BJ (cell line): ENCODE data around the gene SF3B2. TPM values are rescaled to one million over a fixed set of nuclear protein-coding genes. Genes with fewer than 3 reads are reported as not detected.

Experiments
- CTCF ChIA-PET: fragments of 350-600 bp; formaldehyde crosslinking; extraction: SDS; loops from one replicate; lab custom pipeline; 2021; ENCODE audit warnings: antibody characterized with exemption, inconsistent platforms; lab: Yijun Ruan, JAX
- POLR2A ChIA-PET: fragments of 300-600 bp; sonication (Branson Sonifier 250); formaldehyde crosslinking; extraction: SDS; loops from one replicate; lab custom pipeline; 2021; ENCODE audit warnings: antibody characterized with exemption; lab: Charles Lee
- DNase-seq: peaks from one replicate; pipeline ENCODE4 v3.0.0-alpha.2; 2011; ENCODE audit warnings: low read depth
- H3K27me3 ChIP-seq: 2 replicates; pipeline ENCODE4 v1.6.0; 2011; ENCODE audit warnings: low read length; ENCODE audit not compliant: control insufficient read depth, insufficient read depth
- H3K36me3 ChIP-seq: 2 replicates; pipeline ENCODE4 v1.5.1; 2011; ENCODE audit warnings: low read length; ENCODE audit not compliant: control insufficient read depth, insufficient read depth
- H3K4me3 ChIP-seq: 2 replicates; pipeline ENCODE4 v1.5.1; 2011; ENCODE audit warnings: low read depth, mild to moderate bottlenecking, control low read depth, low read length
- CTCF ChIP-seq: IDR thresholded peaks from 2 replicates; pipeline ENCODE4 v1.5.1; 2011; ENCODE audit warnings: low read depth, mild to moderate bottlenecking, control low read depth, inconsistent platforms, low read length, moderate library complexity; ENCODE audit not compliant: insufficient read depth
- polyA plus RNA-seq: library from polyadenylated mRNA; depleted of rRNA; stranded (reverse); fragments of >200 nt; gene quantifications from 2 replicates; pipeline ENCODE4 v1.2.3, GENCODE V29; 2011

Gene SF3B2
- polyA plus RNA-seq, 1 experiment: 82.7 TPM

- Histone ChIP-seq H3K27me3 (peaks cover 2% of the 10 kb centered on the region), H3K36me3 (no peaks in the 10 kb centered on the region), H3K4me3 (no peak overlapping the region)
- POLR2A ChIA-PET: no interaction called here
- no peak for DNase-seq
- CTCF ChIA-PET: interaction anchor here (2.9 kb wide), 1 partner anchor 17 kb away, joined by 14 read pairs; no protein-coding TSS in a partner anchor
- no peak for TF ChIP-seq CTCF
Measured at GRCh38 chr11:66039765-66040164, 12.4 kb upstream of the SF3B2 start.

DNA sequence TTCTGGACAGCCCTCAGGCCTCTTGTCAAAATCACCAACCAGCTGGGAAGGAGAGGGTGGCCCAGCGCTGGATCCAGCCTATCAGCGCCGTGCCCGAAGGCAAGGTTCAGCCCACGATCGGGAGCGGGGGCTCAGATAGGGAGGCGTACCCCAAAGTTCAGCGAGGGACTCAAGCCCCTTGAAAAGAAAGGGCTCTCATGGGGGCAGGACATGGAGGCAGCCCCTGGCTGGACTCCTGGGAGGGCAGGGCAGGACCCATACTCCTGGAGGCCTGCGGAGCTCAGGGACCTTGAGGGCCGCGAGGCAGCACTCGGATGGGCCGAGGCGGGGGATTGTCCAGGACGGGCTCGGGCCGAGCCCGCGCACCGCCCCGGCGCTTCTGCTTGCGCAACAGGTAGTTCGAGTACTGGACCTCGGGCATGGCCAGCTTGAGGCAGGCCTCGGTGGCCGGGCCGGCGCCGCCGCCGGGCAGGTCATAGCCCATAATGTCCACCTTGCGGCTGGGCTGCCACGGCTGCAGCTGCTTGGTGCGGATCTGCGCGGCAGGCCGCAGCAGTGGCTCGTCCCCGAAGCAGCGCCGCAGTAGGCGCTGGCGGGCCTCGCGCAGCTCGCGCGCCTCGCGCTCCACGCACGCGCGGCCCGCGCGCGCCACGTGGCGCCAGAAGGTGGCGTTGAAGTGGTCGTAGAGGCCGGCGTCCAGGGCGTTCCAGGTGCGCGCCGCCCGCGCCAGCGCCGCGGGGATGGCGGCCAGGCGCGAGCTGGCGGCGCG, 9.8 kb upstream of the SF3B2 start:
- H3K36me3 ChIP-seq: no peaks in the 10 kb centered on the region
- no peak for TF ChIP-seq CTCF
- CTCF ChIA-PET: interaction anchor here (0.6 to 4.7 kb wide), 4 partner anchors 12 to 1593 kb away, joined by 3 to 40 read pairs (median 6); no protein-coding TSS in a partner anchor
- no peak overlapping the region for H3K4me3 ChIP-seq
- H3K27me3 ChIP-seq: no peaks in the 10 kb centered on the region; the same call in none of the 2 replicates
- no peak for DNase-seq
- POLR2A ChIA-PET: no interaction called here

- H3K4me3 ChIP-seq: no peak overlapping the region
- no peaks in the 10 kb centered on the region for H3K36me3 ChIP-seq
- H3K27me3 ChIP-seq: no peaks in the 10 kb centered on the region; the same call in none of the 2 replicates
- CTCF ChIA-PET: interaction anchor here (0.8 to 4.7 kb wide), 8 partner anchors 8 to 332 kb away, joined by 3 to 40 read pairs (median 10); partner anchors contain the start of genes CATSPER1 and KAT5
- TF ChIP-seq CTCF: no peak
- POLR2A ChIA-PET: no interaction called here
- no peak for DNase-seq
Measured at GRCh38 chr11:66042996-66043906, 8.9 kb upstream of the SF3B2 start.

DNA sequence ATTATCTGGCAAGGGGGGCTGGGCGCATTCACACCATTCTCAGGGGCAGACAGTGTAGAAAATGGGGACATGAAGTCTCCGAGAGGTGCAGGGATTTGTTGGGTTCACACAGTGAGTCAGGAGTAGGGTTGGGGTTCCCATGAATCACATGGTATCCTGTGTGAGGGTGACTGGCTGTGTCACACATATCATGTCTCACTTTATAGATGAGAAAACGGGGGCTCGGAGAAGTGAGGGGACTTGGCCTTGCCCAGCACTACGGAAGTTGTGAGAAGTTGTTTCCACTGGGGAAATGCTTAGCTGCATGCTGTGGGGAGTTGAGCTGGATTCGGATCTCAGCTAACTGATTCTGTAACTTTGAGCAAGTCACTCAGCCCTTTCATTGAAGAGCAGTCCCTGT, 7.4 kb upstream of the SF3B2 start:
- no peak for DNase-seq

More for the DNA sequence above, 7.4 kb upstream of the SF3B2 start:
- H3K36me3 ChIP-seq: no peaks in the 10 kb centered on the region
- H3K4me3 ChIP-seq: no peak overlapping the region
- POLR2A ChIA-PET: interaction anchor here (0.6 to 1.2 kb wide), 3 partner anchors 9 to 222 kb away, joined by 3 to 4 read pairs (median 4); no protein-coding TSS in a partner anchor
- CTCF ChIA-PET: interaction anchor here (0.6 to 4.7 kb wide), 25 partner anchors 9 to 934 kb away, joined by 3 to 40 read pairs (median 4); partner anchors contain the start of genes CATSPER1 and RELA
- H3K27me3 ChIP-seq: no peaks in the 10 kb centered on the region; the same call in 1 of the 2 replicates
- TF ChIP-seq CTCF: no peak
